ENCODE data around the gene MBD3.

GRCh38 chr19:1551068-1552040 is 41.3 kb downstream of the MBD3 start:
- TF ChIP-seq CTCF (IDR thresholded peaks at IDR 0.05; ENCODE audit: low read depth, low read length, missing input control) (no peak), YY1 (IDR thresholded peaks at IDR 0.05) (no peak), HNF4A (conservative IDR thresholded peaks at IDR 0.05) (no peak), TAF1 (conservative IDR thresholded peaks at IDR 0.05) (no peak), FOXA1 (IDR thresholded peaks at IDR 0.05) (no peak), EGR1 (IDR thresholded peaks at IDR 0.05; ENCODE audit: low read depth in 2 of 2) (no peak), ZBTB33 (IDR thresholded peaks at IDR 0.05) (no peak), HNF4G (IDR thresholded peaks at IDR 0.05) (no peak), GABPA (IDR thresholded peaks at IDR 0.05 in 1 of 2, conservative IDR thresholded peaks at IDR 0.05 in 1 of 2) (no peak), RXRA (IDR thresholded peaks at IDR 0.05) (no peak)
- TF ChIP-seq, protein P1, sequence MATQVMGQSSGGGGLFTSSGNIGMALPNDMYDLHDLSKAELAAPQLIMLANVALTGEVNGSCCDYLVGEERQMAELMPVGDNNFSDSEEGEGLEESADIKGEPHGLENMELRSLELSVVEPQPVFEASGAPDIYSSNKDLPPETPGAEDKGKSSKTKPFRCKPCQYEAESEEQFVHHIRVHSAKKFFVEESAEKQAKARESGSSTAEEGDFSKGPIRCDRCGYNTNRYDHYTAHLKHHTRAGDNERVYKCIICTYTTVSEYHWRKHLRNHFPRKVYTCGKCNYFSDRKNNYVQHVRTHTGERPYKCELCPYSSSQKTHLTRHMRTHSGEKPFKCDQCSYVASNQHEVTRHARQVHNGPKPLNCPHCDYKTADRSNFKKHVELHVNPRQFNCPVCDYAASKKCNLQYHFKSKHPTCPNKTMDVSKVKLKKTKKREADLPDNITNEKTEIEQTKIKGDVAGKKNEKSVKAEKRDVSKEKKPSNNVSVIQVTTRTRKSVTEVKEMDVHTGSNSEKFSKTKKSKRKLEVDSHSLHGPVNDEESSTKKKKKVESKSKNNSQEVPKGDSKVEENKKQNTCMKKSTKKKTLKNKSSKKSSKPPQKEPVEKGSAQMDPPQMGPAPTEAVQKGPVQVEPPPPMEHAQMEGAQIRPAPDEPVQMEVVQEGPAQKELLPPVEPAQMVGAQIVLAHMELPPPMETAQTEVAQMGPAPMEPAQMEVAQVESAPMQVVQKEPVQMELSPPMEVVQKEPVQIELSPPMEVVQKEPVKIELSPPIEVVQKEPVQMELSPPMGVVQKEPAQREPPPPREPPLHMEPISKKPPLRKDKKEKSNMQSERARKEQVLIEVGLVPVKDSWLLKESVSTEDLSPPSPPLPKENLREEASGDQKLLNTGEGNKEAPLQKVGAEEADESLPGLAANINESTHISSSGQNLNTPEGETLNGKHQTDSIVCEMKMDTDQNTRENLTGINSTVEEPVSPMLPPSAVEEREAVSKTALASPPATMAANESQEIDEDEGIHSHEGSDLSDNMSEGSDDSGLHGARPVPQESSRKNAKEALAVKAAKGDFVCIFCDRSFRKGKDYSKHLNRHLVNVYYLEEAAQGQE (IDR thresholded peaks at IDR 0.05): no peak
- TF ChIP-seq, protein P2, sequence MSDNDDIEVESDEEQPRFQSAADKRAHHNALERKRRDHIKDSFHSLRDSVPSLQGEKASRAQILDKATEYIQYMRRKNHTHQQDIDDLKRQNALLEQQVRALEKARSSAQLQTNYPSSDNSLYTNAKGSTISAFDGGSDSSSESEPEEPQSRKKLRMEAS (IDR thresholded peaks at IDR 0.05): no peak
